Measurements from ENCODE around the gene DOCK10.
"Not testable (repeated sequence)": the region's sequence is repeated elsewhere in the genome, so short reads cannot be mapped to it uniquely, and the experiment has no call there.

DOCK10 gene

GRCh38 chr2:224947566-224947965, 94.7 kb downstream of the DOCK10 start:
- TF ChIP-seq CTCF (IDR thresholded peaks at IDR 0.05; ENCODE audit: low read depth, low read length), result no peak
- H3K4me3 ChIP-seq (replicated peaks in 1 of 2; ENCODE audit: low read depth in 2 of 2, low read length in 2 of 2), result no peak overlapping the region
- no peak for DNase-seq (ENCODE audit: low read depth in 2 of 2)

- DNase-seq (ENCODE audit: low read depth in 2 of 2), result peak; percentile 60 to 93
- no peak for TF ChIP-seq CTCF (IDR thresholded peaks at IDR 0.05; ENCODE audit: low read depth, low read length)
- H3K4me3 ChIP-seq (replicated peaks in 1 of 2; ENCODE audit: low read depth in 2 of 2, low read length in 2 of 2), result peak overlapping the region in 1 of 2 donors; percentile 33
Measured at GRCh38 chr2:224946895-224947294, 95.4 kb downstream of the DOCK10 start.

- DNase-seq (ENCODE audit: low read depth in 2 of 2), result peak; percentile 20 to 39
- no peak for TF ChIP-seq CTCF (IDR thresholded peaks at IDR 0.05; ENCODE audit: low read depth, low read length)
- H3K4me3 ChIP-seq (replicated peaks in 1 of 2; ENCODE audit: low read depth in 2 of 2, low read length in 2 of 2), result no peak overlapping the region
Measured at GRCh38 chr2:224944707-224945547, 97.3 kb downstream of the DOCK10 start.

GRCh38 chr2:224943601-224944041, 98.6 kb downstream of the DOCK10 start:
- DNase-seq (ENCODE audit: low read depth in 2 of 2); H3K4me3 ChIP-seq (replicated peaks in 1 of 2; ENCODE audit: low read depth in 2 of 2, low read length in 2 of 2): not testable (repeated sequence)

- no peak for DNase-seq (ENCODE audit: low read depth in 2 of 2)
- no peak overlapping the region for H3K4me3 ChIP-seq (replicated peaks in 1 of 2; ENCODE audit: low read depth in 2 of 2, low read length in 2 of 2)
- TF ChIP-seq CTCF (IDR thresholded peaks at IDR 0.05; ENCODE audit: low read depth, low read length), result no peak
Measured at GRCh38 chr2:224941960-224942359, 100.3 kb downstream of the DOCK10 start.

DNA sequence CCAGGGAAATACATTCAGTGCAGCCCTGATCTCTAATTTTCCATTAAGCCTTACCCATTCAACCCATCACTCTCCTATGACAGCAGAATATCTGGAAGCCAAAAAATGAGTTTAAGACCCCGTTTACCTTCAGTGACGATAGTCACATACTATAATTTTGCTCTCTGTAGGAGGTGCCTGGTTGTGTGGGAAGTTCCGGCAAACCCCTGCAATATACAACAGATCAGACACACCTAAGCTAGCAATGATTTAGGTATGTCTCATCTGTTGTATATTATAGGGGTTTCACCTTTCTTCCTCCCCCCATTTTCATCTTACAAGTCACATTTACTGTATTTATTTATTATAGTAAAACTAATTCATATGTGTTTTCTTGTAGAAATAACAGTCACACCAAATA, 101.7 kb downstream of the DOCK10 start:
- no peak overlapping the region for H3K4me3 ChIP-seq (replicated peaks in 1 of 2; ENCODE audit: low read depth in 2 of 2, low read length in 2 of 2)
- no peak for DNase-seq (ENCODE audit: low read depth in 2 of 2)
- no peak for TF ChIP-seq CTCF (IDR thresholded peaks at IDR 0.05; ENCODE audit: low read depth, low read length)

DNA sequence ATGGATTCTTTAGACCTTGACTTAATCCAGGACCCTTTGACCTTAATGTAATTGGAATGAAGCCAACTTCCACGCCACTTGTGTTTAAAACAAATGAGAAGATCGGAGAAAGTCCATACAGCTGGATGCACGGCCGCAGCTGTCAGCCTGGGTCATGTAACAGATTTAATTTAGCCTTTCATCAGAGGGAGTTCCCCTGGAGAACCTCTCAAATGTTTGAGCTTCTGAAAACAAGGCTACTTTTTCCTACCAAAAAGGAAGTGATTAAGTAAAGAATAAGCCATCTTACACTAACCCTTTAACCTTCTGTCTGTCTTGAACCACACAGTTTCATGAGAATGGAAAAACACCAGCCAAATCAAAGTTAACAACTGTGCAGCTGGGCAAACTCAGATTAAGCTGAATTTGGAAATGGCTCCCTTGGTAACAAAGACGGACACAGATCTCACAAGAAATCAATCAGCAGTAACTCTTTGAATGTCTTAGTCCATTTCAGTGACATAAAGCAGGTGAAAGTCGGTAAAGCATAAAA, 103.6 kb downstream of the DOCK10 start:
- no peak for TF ChIP-seq CTCF (IDR thresholded peaks at IDR 0.05; ENCODE audit: low read depth, low read length)
- H3K4me3 ChIP-seq (replicated peaks in 1 of 2; ENCODE audit: low read depth in 2 of 2, low read length in 2 of 2), result no peak overlapping the region
- DNase-seq (ENCODE audit: low read depth in 2 of 2), result peak; percentile 67 to 84

All from cardiac fibroblast (primary cell).